HPDE6-E6E7 (cell line): ENCODE results near the gene ZNF536.
"Not testable (repeated sequence)": the region's sequence is repeated elsewhere in the genome, so short reads cannot be mapped to it uniquely, and the experiment has no call there.

Source experiments
- DNase-seq: peaks from one replicate; pipeline ENCODE4 v3.0.0; 2011; ENCODE audit warnings: missing footprints; ENCODE audit errors: extremely low spot score

The ZNF536 gene

GRCh38 chr19:30481823-30482222 is 109.6 kb downstream of the ZNF536 start:
- DNase-seq, result no peak

DNA sequence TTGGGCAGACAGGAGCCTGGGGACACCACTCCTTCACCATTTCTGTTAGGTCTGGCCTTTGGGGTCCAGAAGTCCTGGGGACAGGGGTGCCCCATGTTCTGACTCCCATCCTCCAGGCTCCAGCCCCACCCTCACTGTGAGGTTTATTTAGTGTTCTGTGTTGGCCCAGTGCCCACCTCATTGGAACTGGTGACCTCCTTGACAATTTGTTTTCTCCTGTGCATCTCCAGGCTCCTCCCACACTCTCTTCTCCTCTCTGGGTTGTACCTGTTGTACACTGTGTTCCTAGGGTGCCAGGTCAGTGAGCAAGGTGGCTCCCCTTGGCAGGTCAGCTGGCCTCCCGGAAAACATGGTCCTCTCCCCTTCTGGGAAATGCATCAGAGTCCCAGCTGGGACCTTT is 110.8 kb downstream of the ZNF536 start:
- DNase-seq, result no peak

GRCh38 chr19:30486250-30486649 is 114.1 kb downstream of the ZNF536 start:
- DNase-seq, result not testable (repeated sequence)

DNA sequence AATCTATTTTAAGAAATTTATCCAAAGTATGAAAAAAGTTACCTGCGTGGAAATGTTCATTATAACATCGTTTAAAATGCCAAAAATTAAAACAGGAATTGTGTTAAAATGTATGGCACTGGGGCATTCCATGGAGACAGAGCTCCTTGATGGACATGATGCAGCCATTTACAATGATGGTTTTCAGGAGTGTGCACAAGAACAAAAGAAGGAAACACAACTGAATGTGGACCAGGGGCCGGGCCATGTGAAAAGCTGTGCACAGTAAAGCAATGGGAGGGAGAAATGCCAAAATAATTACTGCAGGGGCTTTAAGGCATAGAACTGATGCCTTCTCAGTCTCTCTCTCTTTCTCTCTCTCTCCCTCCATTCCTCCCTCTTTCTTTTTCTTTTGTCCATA is 115.0 kb downstream of the ZNF536 start:
- DNase-seq, result no peak

- DNase-seq, result no peak
Measured at GRCh38 chr19:30488191-30488590, 116.0 kb downstream of the ZNF536 start.

DNA sequence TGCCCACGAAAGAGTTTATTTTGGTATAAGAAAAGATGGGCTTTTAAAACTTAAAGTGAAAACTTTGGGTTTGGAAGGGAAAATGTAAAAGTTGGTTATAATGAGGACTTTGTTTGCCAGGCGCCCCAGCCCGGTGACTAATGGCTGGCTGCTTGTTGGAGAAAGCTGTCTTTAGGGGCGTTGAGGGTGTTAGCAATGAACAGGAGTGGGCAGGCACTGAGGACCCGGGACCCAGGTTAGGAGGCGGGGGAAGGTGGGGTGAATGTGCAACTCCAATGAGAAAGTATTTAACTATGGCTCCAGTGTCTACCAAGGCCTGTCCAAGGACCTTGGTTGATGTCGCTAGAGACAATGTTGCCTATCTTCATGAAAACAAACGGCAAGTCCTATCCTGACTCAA is 118.6 kb downstream of the ZNF536 start:
- no peak for DNase-seq

GRCh38 chr19:30492586-30493270 is 120.5 kb downstream of the ZNF536 start:
- no peak for DNase-seq

DNA sequence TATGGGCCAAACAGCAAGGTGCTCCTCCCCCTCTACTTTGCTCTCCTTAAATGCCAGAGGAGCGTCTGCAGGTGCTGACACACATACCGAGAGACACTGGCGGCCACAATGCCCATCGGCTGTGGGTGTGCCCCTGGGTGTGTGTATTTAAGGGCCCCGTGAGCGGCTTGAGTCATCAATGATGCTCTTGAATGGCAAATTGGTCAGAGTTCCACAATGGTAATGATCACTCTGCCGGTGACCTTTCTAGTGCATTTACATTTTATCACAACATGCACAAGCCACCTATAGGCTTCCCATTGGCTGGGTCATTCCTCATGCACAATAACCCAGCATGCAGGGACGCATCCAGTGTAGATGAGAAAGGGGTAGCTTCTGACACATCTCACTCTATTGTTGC is 124.8 kb downstream of the ZNF536 start:
- DNase-seq, result no peak

GRCh38 chr19:30498085-30498484 is 125.9 kb downstream of the ZNF536 start:
- DNase-seq, result not testable (repeated sequence)

DNA sequence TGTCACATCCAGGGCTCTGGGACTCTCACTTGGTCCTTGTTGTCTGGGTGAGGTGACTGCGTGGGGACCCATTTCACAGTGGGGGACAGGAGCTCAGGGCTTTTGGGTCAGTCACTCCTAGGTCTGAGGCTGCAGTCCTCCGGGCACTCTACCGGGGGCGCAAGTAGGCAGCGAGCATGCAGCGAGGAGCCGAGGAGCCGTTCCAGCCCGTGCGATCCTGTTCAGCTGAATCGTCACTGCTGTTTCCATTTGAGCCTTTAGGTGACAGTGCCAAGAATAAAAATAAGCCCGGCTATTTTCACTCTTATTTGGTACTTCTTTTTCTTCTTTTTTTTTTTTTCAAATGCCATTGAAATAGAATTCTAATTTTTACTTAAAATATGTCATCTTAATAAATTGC is 126.5 kb downstream of the ZNF536 start:
- no peak for DNase-seq

GRCh38 chr19:30504272-30504671 is 132.1 kb downstream of the ZNF536 start:
- DNase-seq, result no peak

GRCh38 chr19:30512176-30513081 is 140.2 kb downstream of the ZNF536 start:
- DNase-seq, result no peak

- DNase-seq, result no peak
Measured at GRCh38 chr19:30513082-30513411, 140.9 kb downstream of the ZNF536 start.

GRCh38 chr19:30516111-30516510 is 143.9 kb downstream of the ZNF536 start:
- no peak for DNase-seq

GRCh38 chr19:30516531-30516930 is 144.3 kb downstream of the ZNF536 start:
- no peak for DNase-seq

DNA sequence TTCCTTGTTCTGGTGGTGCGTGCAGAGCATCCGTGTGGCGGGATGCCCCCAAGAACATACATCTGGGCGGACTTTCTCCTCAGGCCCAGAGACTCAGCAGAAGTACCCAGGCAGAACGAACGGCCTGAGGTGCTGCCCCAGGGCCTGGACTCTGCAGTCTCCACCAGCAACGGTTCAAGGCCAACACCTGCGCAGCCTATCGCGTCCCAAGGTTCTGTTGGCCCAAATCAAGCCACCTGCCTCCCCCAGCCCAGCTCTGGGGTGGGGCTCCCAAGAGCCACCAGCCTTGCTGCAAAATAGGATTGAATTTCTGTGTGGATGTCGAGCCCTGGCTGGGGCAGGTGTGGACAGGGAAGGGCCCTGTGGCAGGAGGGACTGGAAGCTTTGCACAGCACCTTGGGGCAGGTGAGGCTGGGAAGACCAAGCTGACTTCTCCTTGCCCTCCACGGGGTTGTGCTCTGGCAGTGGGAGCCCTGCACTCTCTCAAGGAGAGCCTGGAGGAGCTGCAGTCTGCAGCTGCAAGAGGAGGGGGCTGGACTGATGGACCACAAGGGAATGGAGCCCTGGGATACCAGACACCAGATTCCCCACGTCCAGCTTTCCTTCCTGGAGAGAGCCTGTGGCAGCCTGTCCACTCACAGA is 146.9 kb downstream of the ZNF536 start:
- no peak for DNase-seq

- DNase-seq, result no peak
Measured at GRCh38 chr19:30519607-30520205, 147.5 kb downstream of the ZNF536 start.

- no peak for DNase-seq
Measured at GRCh38 chr19:30520735-30521479, 148.7 kb downstream of the ZNF536 start.

- DNase-seq, result no peak
Measured at GRCh38 chr19:30521937-30522336, 149.8 kb downstream of the ZNF536 start.

DNA sequence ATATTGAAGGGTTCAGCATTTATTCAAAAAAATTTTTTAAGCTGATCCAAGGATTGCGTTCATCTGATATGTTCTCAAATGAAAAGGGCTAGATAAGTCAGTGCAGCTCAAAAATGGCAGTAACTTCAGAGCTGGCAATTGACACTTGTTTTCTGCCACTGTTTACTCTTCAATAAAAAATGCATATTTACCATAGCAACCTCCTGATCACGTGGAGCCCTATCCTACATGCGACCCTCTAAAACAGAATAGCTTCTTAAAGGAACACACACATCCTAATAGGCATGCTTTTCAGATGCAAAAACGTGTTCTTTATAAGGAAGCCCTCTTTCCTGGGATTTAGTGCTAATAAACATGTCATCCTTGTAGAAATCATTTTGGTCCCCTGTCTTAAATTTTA is 150.2 kb downstream of the ZNF536 start:
- DNase-seq, result no peak

DNA sequence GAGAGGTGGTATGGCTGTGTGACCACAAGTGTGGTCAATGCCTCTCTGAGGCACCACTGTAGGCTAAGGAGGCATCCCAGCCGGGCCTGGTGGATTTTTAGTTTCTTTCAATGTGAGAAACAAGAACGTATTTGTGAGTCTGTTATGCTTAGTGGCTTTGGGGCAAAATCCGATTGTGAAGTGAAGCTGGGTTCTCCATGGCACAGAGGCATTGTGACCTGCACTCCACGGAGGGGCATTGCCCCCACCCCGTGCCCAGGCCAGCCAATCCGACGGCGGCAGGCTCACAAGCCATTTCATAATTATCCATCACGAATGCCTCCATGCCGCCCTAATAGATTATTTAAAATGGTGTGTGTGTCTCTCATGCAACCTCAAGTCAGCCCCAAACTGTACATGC is 151.6 kb downstream of the ZNF536 start:
- DNase-seq, result no peak

DNA sequence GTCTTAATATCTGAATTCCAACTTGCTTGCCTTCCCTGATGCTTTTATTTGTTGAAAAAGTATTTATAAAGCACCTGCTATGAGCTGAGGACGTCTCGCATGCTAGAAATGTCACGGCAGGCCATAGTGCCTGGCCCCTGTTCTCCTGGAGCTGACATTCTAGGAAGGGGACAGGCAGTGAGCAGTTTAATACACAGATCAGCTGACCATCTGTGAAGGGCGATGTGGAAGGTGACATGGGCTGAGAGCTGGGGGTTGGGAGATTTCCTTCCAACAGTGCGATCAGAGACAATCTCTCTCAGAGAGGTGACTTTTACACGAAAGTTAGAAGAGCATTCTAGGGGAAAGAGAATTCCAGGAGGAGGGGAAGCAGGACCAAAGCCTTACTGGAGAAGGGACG is 153.2 kb downstream of the ZNF536 start:
- DNase-seq, result no peak
